Cardiac muscle cell (in vitro differentiated cells and primary cell): ENCODE data around the gene TMEM255B. TPM values are rescaled to one million over a fixed set of nuclear protein-coding genes. Genes with fewer than 3 reads are reported as not detected.
"Not testable (repeated sequence)": the region's sequence is repeated elsewhere in the genome, so short reads cannot be mapped to it uniquely, and the experiment has no call there.

Experiments
- DNase-seq, 2 donors: peaks; one replicate each; pipeline versions ENCODE4 v3.0.0 to v3.0.0-alpha.2; 2010 to 2017; ENCODE audit warnings: low read depth in 1 of 2, low spot score in 1 of 2
- H3K27ac ChIP-seq: fragments of 200-600 bp; sonication (generic); 2 replicates; pipeline ENCODE4 v1.5.1; 2016
- H3K27me3 ChIP-seq: fragments of 200-600 bp; sonication (generic); 2 replicates; pipeline ENCODE4 v1.6.0; 2016; ENCODE audit warnings: control low read depth
- H3K36me3 ChIP-seq: fragments of 200-600 bp; sonication (generic); 2 replicates; pipeline ENCODE4 v1.5.1; 2016; ENCODE audit warnings: control low read depth
- H3K4me1 ChIP-seq: fragments of 200-600 bp; sonication (generic); 2 replicates; pipeline ENCODE4 v1.8.1; 2017; ENCODE audit warnings: low read depth, mild to moderate bottlenecking, mixed run types
- H3K4me3 ChIP-seq: fragments of 200-600 bp; sonication (generic); 2 replicates; pipeline ENCODE4 v1.5.1; 2016; ENCODE audit warnings: mild to moderate bottlenecking
- H3K9me3 ChIP-seq: fragments of 200-600 bp; sonication (generic); 2 replicates; pipeline ENCODE4 v1.5.1; 2017; ENCODE audit warnings: low read depth, mild to moderate bottlenecking, control low read depth
- polyA plus RNA-seq: library from polyadenylated mRNA; unstranded; fragments of >200 nt; fragmentation: Nextera tagmentation; extraction: Ambion mirVana; gene quantifications from 2 replicates; pipeline ENCODE4 v1.2.1, GENCODE V29; 2016
- total RNA-seq: library from RNA; depleted of rRNA; stranded (reverse); fragments of >200 nt; gene quantifications from 2 replicates; pipeline ENCODE4 v1.2.3, GENCODE V29; 2016
- TF ChIP-seq, protein P1 (sequence below): IDR thresholded peaks from 2 replicates; pipeline ENCODE4 v1.5.1; 2012; ENCODE audit warnings: low read depth, mild to moderate bottlenecking, low read length

Gene TMEM255B
- total RNA-seq (0.46 TPM in 1 of 2 replicates, not detected in the other), polyA plus RNA-seq (0.17 and 0.97 TPM in 2 replicates)

DNA sequence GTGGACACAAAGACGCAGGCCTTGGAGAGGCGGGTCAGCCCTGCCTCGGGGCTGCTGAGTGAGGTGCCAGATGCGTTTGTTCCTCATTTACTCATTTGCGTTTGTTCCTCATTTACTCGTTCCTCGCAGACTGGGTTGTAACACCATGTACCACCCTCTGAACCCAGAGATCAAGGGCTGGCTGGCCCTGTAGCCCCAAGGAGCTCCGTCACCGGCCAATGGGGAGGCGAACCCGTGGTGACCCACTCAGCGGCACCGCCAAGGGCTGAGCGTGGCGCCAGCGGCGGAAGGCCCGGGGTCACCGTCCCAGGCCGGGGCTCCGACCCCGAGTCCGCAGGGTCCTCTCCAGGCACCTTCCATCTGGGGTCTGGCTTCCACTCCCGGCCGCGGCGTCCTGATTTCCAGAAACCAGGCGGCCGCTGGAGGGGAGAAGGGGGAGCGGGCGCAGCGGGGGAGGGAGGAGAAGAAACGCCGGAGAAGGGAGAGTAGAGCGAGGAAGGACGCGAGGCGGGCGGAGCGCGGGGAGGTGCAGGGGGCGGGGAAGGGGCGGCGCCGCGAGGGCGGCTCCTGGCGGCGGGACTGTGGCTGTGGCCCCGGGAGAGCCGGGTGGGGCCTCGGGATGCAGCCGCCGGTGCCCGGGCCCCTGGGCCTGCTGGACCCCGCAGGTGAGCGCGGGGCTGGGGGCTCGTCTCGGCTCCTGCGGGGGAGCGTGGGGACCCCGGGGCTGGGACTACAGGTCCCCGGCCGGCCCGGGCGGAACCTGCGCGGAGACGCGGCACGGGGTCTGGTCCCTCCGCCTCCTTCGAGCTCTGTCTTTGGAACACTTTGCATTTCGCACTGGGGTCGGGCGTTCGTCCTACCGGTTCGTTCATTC, at the start of gene TMEM255B:
Gene TMEM255B (plus strand): TSS at position 576 of the 874 bp plus-strand sequence. CDS start 44 bp downstream, at position 620.
- Histone ChIP-seq H3K27ac (no peak within 1 kb of the TSS), H3K4me1 (peaks cover 6% of the 10 kb centered on the region), H3K4me3 (peak within 1 kb of the TSS; percentile 45), H3K27me3 (peaks cover 58% of the 10 kb centered on the region), H3K36me3 (no peaks in the 10 kb centered on the region), H3K9me3 (no peaks in the 10 kb centered on the region)
- TF ChIP-seq, protein P1, sequence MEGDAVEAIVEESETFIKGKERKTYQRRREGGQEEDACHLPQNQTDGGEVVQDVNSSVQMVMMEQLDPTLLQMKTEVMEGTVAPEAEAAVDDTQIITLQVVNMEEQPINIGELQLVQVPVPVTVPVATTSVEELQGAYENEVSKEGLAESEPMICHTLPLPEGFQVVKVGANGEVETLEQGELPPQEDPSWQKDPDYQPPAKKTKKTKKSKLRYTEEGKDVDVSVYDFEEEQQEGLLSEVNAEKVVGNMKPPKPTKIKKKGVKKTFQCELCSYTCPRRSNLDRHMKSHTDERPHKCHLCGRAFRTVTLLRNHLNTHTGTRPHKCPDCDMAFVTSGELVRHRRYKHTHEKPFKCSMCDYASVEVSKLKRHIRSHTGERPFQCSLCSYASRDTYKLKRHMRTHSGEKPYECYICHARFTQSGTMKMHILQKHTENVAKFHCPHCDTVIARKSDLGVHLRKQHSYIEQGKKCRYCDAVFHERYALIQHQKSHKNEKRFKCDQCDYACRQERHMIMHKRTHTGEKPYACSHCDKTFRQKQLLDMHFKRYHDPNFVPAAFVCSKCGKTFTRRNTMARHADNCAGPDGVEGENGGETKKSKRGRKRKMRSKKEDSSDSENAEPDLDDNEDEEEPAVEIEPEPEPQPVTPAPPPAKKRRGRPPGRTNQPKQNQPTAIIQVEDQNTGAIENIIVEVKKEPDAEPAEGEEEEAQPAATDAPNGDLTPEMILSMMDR: no peak
- peak; percentile 80 to 88 for DNase-seq

DNA sequence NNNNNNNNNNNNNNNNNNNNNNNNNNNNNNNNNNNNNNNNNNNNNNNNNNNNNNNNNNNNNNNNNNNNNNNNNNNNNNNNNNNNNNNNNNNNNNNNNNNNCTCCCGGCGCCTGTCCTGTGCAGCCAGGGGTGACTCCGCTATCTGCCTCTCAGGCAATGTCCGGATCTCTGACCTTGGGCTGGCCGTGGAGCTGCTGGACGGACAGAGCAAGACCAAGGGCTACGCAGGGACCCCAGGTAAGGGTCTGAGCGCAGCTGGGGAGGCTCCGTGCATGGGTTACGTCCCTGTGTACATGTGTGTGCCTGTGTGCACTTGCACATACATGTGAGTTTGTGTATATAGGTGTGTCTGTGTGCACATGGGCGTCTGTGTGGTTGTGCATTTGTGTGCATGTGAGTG, 36.1 kb upstream of the TMEM255B start:
- DNase-seq: peak in 1 of 2 donors; percentile 43
- no peaks in the 10 kb centered on the region for H3K9me3 ChIP-seq
- no peak overlapping the region for H3K4me3 ChIP-seq
- TF ChIP-seq, protein P1: no peak
- H3K27ac ChIP-seq: no peak overlapping the region
- H3K36me3 ChIP-seq: no peaks in the 10 kb centered on the region
- H3K4me1 ChIP-seq: peaks cover 7% of the 10 kb centered on the region
- H3K27me3 ChIP-seq: no peaks in the 10 kb centered on the region

DNA sequence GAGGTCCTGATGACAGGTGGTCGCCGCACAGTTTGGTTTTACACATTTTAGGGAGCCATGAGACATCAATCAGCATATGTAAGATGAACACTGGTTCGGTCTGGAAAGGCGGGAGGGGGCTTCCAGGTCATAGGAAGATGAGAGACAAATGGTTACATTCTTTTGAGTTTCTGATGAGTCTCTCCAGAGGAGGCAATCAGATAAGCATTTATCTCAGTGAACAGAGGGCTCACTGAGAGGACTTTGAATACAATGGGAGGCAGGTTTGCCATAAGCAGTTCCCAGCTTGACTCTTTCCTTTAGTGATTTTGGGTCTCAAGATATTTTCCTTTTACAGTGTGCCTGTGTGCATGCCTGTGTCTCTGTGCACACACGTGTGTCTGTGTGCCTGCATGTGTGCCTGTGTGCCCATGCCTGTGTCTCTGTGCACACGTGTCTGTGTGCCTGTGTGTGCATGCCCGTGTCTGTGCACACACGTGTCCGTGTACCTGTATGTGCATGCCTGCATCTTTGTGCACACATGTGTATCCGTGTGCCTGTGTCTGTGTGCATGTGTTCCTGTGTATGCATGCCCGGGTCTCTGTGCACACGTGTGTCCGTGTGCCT, 35.5 kb upstream of the TMEM255B start:
- Histone ChIP-seq H3K4me3 (no peak overlapping the region), H3K27me3 (no peaks in the 10 kb centered on the region), H3K4me1 (peaks cover 7% of the 10 kb centered on the region), H3K27ac (no peak overlapping the region), H3K36me3 (no peaks in the 10 kb centered on the region), H3K9me3 (no peaks in the 10 kb centered on the region)
- no peak for DNase-seq
- TF ChIP-seq, protein P1: no peak

DNA sequence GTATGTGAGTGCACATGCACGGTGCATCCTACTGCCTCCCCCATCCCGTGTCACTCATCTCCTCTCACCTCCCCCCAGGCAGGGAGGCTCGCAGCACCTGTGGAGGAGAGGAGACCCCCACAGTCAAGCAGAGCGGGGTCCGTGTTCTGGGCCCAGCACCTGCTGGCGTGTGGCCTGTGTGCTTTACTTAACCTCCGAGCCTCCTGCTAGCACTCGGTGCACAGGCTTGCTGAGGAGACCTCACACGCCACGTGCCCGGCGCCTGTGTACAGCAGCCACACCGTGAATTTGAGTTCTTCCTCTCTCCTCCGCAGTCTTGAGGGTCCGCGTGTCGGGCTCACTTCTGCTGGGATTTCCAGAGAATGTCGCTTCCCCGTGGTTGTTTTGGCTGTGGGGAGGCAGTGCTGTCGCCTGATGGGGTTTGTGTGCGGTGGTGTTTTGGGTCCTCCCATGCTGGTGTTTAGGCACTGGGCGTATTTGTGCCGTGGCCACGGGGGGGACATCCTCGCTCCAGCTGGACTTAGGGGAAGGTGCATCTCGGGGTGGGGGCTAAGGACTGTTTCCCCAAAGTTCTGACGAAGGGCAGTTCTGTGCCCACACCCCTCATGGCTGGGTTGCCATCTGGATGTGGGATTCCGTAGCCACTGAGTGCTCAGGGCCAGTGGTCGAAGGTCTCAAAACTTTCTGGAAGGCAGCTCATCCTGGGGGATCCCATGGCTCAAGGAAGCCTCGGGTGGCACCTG, 34.8 kb upstream of the TMEM255B start:
- Histone ChIP-seq H3K36me3 (no peaks in the 10 kb centered on the region), H3K4me1 (peaks cover 7% of the 10 kb centered on the region), H3K9me3 (no peaks in the 10 kb centered on the region), H3K4me3 (peak overlapping the region; percentile 38), H3K27ac (peak overlapping the region; percentile 28), H3K27me3 (no peaks in the 10 kb centered on the region)
- TF ChIP-seq, protein P1: no peak
- no peak for DNase-seq

DNA sequence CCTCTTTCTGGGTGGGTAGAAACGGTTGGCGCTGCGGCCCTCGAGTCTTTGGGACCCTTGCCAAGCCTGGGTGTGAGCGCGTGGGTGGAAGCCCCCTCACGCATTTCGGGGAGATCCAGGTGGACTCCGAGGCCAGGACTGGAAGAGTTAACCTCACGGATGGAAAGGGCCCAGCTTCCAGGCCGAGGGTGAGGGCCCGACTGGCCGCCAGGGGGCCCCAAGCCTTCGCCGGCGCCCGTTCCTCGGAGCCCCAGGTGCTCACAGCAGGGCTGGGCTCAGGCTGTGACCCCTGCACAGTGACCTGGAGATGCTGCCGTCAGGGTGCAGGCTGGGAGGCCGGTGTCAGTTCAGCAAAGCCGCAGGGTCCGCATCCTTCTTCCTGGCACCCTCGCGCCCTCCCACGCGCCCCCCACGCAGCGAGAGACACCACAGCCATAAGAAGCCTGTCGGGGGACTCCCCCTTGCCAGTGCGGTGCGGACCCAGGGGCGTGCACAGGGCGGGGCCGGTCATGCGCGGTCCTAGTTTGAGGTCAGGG, 34.2 kb upstream of the TMEM255B start:
- TF ChIP-seq, protein P1: peak; percentile 79
- Histone ChIP-seq H3K27me3 (no peaks in the 10 kb centered on the region), H3K36me3 (no peaks in the 10 kb centered on the region), H3K27ac (peak overlapping the region; percentile 28), H3K4me3 (peak overlapping the region; percentile 38), H3K9me3 (no peaks in the 10 kb centered on the region), H3K4me1 (peaks cover 7% of the 10 kb centered on the region)
- DNase-seq: peak; percentile 69 to 88

DNA sequence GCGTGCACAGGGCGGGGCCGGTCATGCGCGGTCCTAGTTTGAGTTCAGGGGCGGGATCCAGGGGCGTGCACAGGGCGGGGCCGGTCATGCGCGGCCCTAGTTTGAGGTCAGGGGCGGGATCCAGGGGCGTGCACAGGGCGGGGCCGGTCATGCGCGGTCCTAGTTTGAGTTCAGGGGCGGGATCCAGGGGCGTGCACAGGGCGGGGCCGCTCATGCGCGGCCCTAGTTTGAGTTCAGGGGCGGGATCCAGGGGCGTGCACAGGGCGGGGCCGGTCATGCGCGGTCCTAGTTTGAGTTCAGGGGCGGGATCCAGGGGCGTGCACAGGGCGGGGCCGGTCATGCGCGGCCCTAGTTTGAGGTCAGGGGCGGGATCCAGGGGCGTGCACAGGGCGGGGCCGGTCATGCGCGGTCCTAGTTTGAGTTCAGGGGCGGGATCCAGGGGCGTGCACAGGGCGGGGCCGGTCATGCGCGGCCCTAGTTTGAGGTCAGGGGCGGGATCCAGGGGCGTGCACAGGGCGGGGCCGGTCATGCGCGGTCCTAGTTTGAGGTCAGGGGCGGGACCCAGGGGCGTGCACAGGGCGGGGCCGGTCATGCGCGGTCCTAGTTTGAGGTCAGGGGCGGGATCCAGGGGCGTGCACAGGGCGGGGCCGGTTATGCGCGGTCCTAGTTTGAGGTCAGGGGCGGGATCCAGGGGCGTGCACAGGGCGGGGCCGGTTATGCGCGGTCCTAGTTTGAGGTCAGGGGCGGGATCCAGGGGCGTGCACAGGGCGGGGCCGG, 33.5 kb upstream of the TMEM255B start:
- Histone ChIP-seq H3K27ac (peak overlapping the region; percentile 48), H3K4me3 (peak overlapping the region; percentile 38)
- H3K4me1 ChIP-seq, H3K9me3 ChIP-seq, H3K27me3 ChIP-seq, DNase-seq, H3K36me3 ChIP-seq: not testable (repeated sequence)

DNA sequence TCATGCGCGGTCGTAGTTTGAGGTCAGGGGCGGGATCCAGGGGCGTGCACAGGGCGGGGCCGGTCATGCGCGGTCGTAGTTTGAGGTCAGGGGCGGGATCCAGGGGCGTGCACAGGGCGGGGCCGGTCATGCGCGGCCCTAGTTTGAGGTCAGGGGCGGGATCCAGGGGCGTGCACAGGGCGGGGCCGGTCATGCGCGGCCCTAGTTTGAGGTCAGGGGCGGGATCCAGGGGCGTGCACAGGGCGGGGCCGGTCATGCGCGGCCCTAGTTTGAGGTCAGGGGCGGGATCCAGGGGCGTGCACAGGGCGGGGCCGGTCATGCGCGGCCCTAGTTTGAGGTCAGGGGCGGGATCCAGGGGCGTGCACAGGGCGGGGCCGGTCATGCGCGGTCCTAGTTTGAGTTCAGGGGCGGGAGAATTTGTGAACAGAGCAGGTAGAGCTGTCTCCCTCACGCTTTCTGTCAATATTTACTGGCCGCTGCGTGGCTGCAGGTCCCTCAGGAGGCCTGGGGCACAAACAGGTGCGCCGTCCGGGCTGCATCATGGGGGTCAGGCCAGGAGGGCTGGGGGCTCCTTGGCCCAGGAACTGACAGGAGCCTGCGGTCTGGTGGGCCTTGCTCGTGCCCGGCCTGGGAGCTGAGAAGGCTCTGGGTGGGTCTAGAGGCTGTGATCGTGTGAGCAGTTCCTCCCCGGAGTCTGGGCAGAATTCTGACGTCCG, 32.8 kb upstream of the TMEM255B start:
- H3K27me3 ChIP-seq, H3K4me1 ChIP-seq, H3K36me3 ChIP-seq, H3K9me3 ChIP-seq: not testable (repeated sequence)
- Histone ChIP-seq H3K4me3 (peak overlapping the region; percentile 28), H3K27ac (peak overlapping the region; percentile 76)
- DNase-seq: peak in 1 of 2 donors; percentile 27
